Measurements from ENCODE around the gene GTF3A.
A peak's percentile ranks its signal among the peaks of the same experiment; 100 is the strongest.

Gene GTF3A

GRCh38 chr13:27442797-27443196 is 18.4 kb downstream of the GTF3A start:
- no peak for TF ChIP-seq CTCF (IDR thresholded peaks at IDR 0.05; ENCODE audit: low read depth, low read length)
- DNase-seq (ENCODE audit: low read depth in 2 of 2): no peak
- H3K4me3 ChIP-seq (replicated peaks in 1 of 2; ENCODE audit: low read depth in 2 of 2, low read length in 2 of 2): no peak overlapping the region

- DNase-seq (ENCODE audit: low read depth in 2 of 2): no peak
- no peak overlapping the region for H3K4me3 ChIP-seq (replicated peaks in 1 of 2; ENCODE audit: low read depth in 2 of 2, low read length in 2 of 2)
- no peak for TF ChIP-seq CTCF (IDR thresholded peaks at IDR 0.05; ENCODE audit: low read depth, low read length)
Observed at GRCh38 chr13:27446986-27447583, 22.7 kb downstream of the GTF3A start.

- no peak for DNase-seq (ENCODE audit: low read depth in 2 of 2)
- H3K4me3 ChIP-seq (replicated peaks in 1 of 2; ENCODE audit: low read depth in 2 of 2, low read length in 2 of 2): no peak overlapping the region
- no peak for TF ChIP-seq CTCF (IDR thresholded peaks at IDR 0.05; ENCODE audit: low read depth, low read length)
Observed at GRCh38 chr13:27448308-27448707, 23.9 kb downstream of the GTF3A start.

GRCh38 chr13:27449081-27449603 is 24.7 kb downstream of the GTF3A start:
- TF ChIP-seq CTCF (IDR thresholded peaks at IDR 0.05; ENCODE audit: low read depth, low read length): no peak
- DNase-seq (ENCODE audit: low read depth in 2 of 2): no peak
- peak overlapping the region; percentile 89 to 94 for H3K4me3 ChIP-seq (replicated peaks in 1 of 2; ENCODE audit: low read depth in 2 of 2, low read length in 2 of 2)

GRCh38 chr13:27449936-27450828 is 25.8 kb downstream of the GTF3A start, which contains the start of gene MTIF3:
Gene MTIF3, minus strand, starts transcription at chr13:27450564. Its CDS starts 10,116 bp downstream, at chr13:27440448.
- TF ChIP-seq CTCF (IDR thresholded peaks at IDR 0.05; ENCODE audit: low read depth, low read length): peak; percentile 2
- H3K4me3 ChIP-seq (replicated peaks in 1 of 2; ENCODE audit: low read depth in 2 of 2, low read length in 2 of 2): peak within 1 kb of the TSS; percentile 89 to 94
- DNase-seq (ENCODE audit: low read depth in 2 of 2): peak; percentile 92 to 94

- TF ChIP-seq CTCF (IDR thresholded peaks at IDR 0.05; ENCODE audit: low read depth, low read length): no peak
- H3K4me3 ChIP-seq (replicated peaks in 1 of 2; ENCODE audit: low read depth in 2 of 2, low read length in 2 of 2): peak overlapping the region; percentile 89 to 94
- peak; percentile 55 to 57 for DNase-seq (ENCODE audit: low read depth in 2 of 2)
Observed at GRCh38 chr13:27450921-27451471, 26.6 kb downstream of the GTF3A start.

Measured in cardiac fibroblast (primary cell).